SK-N-MC (cell line): Measurements from ENCODE around the gene GOLGA6A.
"Not testable (repeated sequence)": the region's sequence is repeated elsewhere in the genome, so short reads cannot be mapped to it uniquely, and the experiment has no call there.

Source experiments
- EZH2 ChIP-seq: fragments of 200-600 bp; sonication (generic); IDR thresholded peaks from one replicate; pipeline ENCODE4 v1.6.1; 2017; ENCODE audit warnings: antibody characterized with exemption
- FOXP2 ChIP-seq: optimal IDR thresholded peaks from 2 replicates; pipeline ENCODE3; 2011; ENCODE audit warnings: mild to moderate bottlenecking, moderate library complexity; ENCODE audit not compliant: insufficient read depth; ENCODE audit errors: extremely low read length, control extremely low read depth
- POLR2AphosphoS5 ChIP-seq: IDR thresholded peaks from 2 replicates; pipeline ENCODE4 v1.6.1; 2012; ENCODE audit warnings: mild to moderate bottlenecking, low read depth, low read length, borderline replicate concordance

DNA sequence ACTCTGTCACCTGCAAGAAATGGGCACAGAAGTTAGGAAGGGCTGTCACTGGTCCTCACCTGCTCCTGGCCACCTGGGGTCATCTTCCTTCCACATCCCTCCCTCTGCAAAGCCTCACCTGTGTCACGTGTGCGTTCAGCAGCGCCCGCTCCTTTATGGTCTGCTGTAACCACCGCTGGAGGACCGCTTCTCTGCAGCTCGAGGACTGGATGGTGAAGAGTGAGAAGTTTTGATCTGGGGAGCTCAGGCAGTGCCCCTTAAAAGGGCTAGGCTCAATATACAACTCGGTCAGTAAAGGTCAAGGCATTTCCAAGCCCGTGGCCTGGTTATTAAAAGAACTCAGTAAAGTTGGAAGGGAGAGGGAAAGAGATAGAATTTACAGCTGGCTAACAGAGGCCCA, 6.6 kb downstream of the GOLGA6A start:
- not testable (repeated sequence) for TF ChIP-seq POLR2AphosphoS5, EZH2, FOXP2
